KOPT-K1 (cell line): ENCODE measurements around the gene SESTD1.
"Not testable (repeated sequence)": the region's sequence is repeated elsewhere in the genome, so short reads cannot be mapped to it uniquely, and the experiment has no call there.

Source experiments
- H3K27ac ChIP-seq: fragments of 200-600 bp; sonication (generic); 2 replicates; pipeline ENCODE4 v1.5.1; 2016; ENCODE audit warnings: antibody characterized with exemption, mild to moderate bottlenecking, low read depth, low read length; ENCODE audit not compliant: poor library complexity, severe bottlenecking
- H3K36me3 ChIP-seq: fragments of 200-600 bp; sonication (generic); 2 replicates; pipeline ENCODE4 v1.5.1; 2017; ENCODE audit warnings: antibody characterized with exemption, mild to moderate bottlenecking, low read length, moderate library complexity; ENCODE audit not compliant: insufficient read depth
- H3K9me3 ChIP-seq: fragments of 200-600 bp; sonication (generic); 2 replicates; pipeline ENCODE4 v1.5.1; 2017; ENCODE audit warnings: antibody characterized with exemption, low read length, mild to moderate bottlenecking; ENCODE audit not compliant: insufficient read depth, poor library complexity, severe bottlenecking

The SESTD1 gene

DNA sequence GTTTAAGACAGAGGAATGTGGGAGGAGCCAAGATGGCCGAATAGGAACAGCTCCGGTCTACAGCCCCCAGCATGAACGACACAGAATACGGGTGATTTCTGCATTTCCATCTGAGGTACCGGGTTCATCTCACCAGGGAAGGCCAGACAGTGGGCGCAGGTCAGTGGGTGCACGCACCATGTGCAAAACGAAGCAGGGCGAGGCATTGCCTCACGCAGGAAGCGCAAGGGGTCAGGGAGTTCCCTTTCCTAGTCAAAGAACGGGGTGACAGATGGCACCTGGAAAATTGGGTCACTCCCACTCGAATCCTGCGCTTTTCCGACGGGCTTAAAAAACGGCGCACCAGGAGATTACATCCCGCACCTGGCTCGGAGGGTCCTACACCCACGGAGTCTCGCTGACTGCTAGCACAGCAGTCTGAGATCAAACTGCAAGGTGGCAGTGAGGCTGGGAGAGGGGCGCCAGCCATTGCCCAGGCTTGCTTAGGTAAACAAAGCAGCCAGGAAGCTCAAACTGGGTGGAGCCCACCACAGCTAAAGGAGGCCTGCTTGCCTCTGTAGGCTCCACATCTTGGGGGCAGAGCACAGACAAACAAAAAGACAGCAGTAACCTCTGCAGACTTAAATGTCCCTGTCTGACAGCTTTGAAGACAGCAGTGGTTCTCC lies 68.6 kb downstream of the SESTD1 start:
- H3K36me3 ChIP-seq, H3K9me3 ChIP-seq, H3K27ac ChIP-seq: not testable (repeated sequence)

DNA sequence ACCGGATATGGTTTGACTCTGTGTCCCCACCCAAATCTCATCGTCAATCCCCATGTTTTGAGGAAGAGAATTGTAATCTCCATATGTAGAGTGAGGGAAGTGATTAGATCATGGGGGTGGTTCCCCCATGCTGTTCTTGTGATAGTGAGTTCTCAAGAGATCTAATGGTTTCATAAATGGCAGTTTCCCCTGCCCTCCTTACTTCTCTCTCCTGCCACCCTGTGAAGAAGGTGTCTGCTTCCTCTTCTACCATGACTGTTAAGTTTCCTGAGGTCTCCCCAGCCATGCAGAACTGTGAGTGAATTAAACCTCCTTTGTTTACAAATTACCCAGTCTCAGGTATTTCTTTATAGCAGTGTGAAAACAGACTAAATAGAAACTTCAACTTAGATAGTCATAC lies 69.5 kb downstream of the SESTD1 start:
- H3K9me3 ChIP-seq = peaks cover 4% of the 10 kb centered on the region
- H3K27ac ChIP-seq = no peak overlapping the region

GRCh38 chr2:179193759-179194394 lies 70.8 kb downstream of the SESTD1 start:
- Histone ChIP-seq H3K9me3 (peaks cover 12% of the 10 kb centered on the region), H3K27ac (no peak overlapping the region), H3K36me3 (no peaks in the 10 kb centered on the region)

More for the DNA sequence above, 69.5 kb downstream of the SESTD1 start:
- H3K36me3 ChIP-seq = no peaks in the 10 kb centered on the region

DNA sequence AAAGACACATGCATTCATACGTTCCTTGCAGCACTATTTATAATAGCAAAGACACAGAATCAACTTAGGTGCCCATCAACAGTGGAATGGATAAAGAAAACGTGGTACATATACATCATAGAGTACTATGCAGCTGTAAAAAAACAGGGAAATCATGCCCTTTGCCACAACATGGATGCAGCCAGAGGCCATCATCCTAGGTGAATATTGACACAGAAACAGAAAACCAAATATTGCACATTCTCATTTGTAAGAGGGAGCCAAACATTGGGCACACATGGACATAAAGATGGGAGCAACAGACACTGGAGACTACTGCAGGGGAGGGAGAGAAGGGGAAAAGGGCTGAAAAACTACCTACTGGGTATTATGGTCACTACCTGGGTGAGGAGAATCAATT lies 73.5 kb downstream of the SESTD1 start:
- H3K27ac ChIP-seq = no peak overlapping the region
- no peaks in the 10 kb centered on the region for H3K36me3 ChIP-seq
- H3K9me3 ChIP-seq = peaks cover 20% of the 10 kb centered on the region

DNA sequence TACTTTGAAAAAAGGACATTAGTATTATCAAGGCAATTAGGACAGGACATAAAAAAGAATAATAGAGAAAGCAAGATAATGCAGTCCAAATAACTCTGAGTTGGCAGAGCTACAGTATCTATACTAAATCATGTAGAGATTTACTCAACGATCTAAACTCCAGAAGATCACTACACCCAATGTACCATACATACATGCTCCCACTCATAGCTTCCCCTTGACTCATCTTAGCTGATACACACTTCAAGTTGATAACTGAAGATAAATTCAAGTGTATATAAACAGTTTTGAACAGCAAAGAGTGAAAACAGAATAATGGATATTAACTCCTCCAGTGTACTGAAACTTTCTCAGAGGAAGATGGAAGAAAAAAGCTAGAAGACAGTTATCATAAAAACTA lies 78.5 kb downstream of the SESTD1 start:
- Histone ChIP-seq H3K36me3 (no peaks in the 10 kb centered on the region), H3K9me3 (peaks cover 20% of the 10 kb centered on the region), H3K27ac (no peak overlapping the region)

DNA sequence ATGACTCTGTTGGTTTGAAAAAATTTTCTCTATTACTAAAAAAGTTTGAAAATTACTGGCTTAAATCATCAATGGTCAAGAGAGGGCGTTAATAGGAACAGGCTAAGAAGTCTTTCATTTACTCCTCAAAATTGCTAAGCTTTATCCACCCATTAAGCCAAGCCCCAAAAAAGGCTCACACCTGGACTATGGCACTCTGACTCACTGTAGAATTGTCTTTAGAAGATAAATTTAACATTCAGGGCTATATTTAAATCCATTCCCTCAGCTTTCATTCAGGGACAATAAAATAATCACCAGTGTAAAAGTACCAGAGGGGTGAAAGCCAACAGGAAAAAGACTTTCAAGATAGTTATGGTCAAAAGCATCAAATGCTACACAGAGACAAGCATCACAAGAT lies 80.0 kb downstream of the SESTD1 start:
- Histone ChIP-seq H3K27ac (no peak overlapping the region), H3K9me3 (peaks cover 11% of the 10 kb centered on the region), H3K36me3 (no peaks in the 10 kb centered on the region)

DNA sequence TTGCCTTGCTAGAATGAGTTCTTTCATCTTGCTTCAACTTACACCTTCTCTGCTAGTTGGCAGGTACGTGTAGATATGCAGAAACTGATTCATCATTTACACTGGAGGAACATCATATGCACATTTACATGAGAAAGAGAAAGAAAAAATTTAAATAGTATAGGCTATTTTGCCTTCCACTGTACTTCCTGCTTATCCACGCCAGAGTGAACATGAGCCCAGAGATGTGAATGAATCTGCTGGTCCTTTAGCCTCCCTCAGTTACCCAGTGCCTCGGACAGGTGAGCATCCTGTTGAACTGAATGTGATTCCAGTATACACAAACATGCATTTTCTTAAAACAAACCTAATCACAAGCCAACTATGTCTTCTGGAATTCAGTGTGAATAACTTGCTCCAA lies 83.6 kb downstream of the SESTD1 start:
- no peaks in the 10 kb centered on the region for H3K9me3 ChIP-seq
- no peaks in the 10 kb centered on the region for H3K36me3 ChIP-seq
- H3K27ac ChIP-seq = no peak overlapping the region

GRCh38 chr2:179180242-179180641 lies 84.4 kb downstream of the SESTD1 start:
- no peaks in the 10 kb centered on the region for H3K36me3 ChIP-seq
- H3K9me3 ChIP-seq = no peaks in the 10 kb centered on the region
- no peak overlapping the region for H3K27ac ChIP-seq

DNA sequence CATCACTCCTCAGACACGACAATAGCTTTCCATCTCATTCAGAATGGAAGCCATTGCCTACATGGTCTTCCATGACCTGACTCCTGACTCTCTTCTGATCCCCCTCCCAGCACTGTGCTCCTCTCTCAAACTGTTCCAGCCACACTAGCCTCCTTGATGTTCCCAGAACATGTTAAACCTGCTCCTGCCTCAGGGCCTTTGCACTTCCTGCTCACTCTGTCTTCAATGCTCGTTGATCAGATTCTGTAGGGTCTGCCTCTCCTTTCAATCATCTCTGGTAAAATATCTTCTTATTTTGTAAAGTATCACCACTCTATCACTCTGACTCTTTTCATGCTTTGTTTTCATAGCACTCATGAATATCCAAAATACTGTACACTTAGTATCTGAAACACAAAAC lies 84.9 kb downstream of the SESTD1 start:
- no peaks in the 10 kb centered on the region for H3K9me3 ChIP-seq
- H3K27ac ChIP-seq = no peak overlapping the region
- H3K36me3 ChIP-seq = no peaks in the 10 kb centered on the region

GRCh38 chr2:179177694-179178093 lies 86.9 kb downstream of the SESTD1 start:
- Histone ChIP-seq H3K36me3 (no peaks in the 10 kb centered on the region), H3K9me3 (no peaks in the 10 kb centered on the region), H3K27ac (no peak overlapping the region)

DNA sequence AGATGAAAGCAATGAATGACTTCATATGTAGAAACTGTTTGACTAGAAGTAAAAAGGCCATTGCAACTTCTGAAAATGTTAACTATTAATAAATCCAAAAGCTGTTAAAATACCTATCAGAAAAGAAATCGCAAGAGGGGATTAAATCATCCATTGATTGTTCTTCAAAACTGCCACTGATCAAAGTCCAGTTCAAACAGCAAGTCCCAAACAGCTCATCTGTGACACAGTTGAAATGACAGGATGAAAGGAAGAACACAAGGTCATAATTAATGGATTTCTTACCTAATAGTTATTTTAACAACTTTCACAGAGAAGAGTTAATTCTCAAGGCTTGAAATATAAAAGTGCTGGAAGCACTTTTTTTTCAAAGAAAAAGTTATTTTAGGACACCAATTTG lies 90.4 kb downstream of the SESTD1 start:
- H3K36me3 ChIP-seq = no peaks in the 10 kb centered on the region
- no peak overlapping the region for H3K27ac ChIP-seq
- H3K9me3 ChIP-seq = no peaks in the 10 kb centered on the region

GRCh38 chr2:179172894-179173293 lies 91.7 kb downstream of the SESTD1 start:
- Histone ChIP-seq H3K36me3 (no peaks in the 10 kb centered on the region), H3K9me3 (no peaks in the 10 kb centered on the region), H3K27ac (no peak overlapping the region)

DNA sequence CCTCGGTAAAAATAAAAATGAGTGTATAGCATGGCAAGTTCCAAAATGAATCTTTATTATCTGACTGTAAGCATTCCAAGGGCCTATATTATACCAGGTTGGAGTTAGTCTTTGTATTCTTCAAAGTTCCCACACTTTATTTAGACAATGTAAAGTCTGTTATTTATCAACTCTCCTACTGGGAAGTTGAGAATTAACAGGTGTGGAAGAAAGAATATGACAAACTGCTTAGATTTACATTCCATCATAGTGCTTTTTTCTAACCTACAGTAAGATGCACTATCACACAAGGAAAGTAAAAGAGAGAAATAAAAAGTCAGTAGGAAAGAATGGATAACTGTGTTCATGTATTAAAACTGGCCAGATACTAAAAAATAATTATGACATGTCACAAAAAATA lies 93.3 kb downstream of the SESTD1 start:
- no peak overlapping the region for H3K27ac ChIP-seq
- no peaks in the 10 kb centered on the region for H3K36me3 ChIP-seq
- no peaks in the 10 kb centered on the region for H3K9me3 ChIP-seq

- no peak overlapping the region for H3K27ac ChIP-seq
- H3K36me3 ChIP-seq = no peaks in the 10 kb centered on the region
- no peaks in the 10 kb centered on the region for H3K9me3 ChIP-seq
Observed at GRCh38 chr2:179170901-179171300, 93.7 kb downstream of the SESTD1 start.

GRCh38 chr2:179165356-179166000 lies 99.2 kb downstream of the SESTD1 start:
- Histone ChIP-seq H3K9me3 (no peaks in the 10 kb centered on the region), H3K36me3 (no peaks in the 10 kb centered on the region), H3K27ac (no peak overlapping the region)

DNA sequence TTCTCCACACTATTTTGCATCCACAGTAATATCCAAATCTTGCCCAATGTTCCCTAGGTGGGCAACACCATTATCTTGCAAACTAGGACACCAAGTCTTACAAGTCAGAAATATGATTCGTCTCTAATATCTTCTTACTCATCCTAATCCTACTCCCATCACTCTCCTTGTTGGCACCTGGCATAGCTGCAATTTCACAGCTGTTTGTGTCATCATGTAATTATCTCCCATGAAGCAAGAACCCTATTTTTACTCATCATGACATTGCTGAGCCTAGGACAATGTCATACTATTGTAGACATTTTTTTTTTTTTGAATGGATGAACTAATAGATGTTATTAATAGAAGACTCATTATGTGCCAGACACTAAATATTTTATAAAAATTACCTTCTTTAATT lies 123.4 kb downstream of the SESTD1 start:
- H3K9me3 ChIP-seq = no peaks in the 10 kb centered on the region
- H3K36me3 ChIP-seq = no peaks in the 10 kb centered on the region
- no peak overlapping the region for H3K27ac ChIP-seq
